Right lobe of liver (tissue), 6 donors: ENCODE results near the gene NXPE4. TPM values are rescaled to one million over a fixed set of nuclear protein-coding genes. Genes with fewer than 3 reads are reported as not detected.
"Not testable (repeated sequence)": the region's sequence is repeated elsewhere in the genome, so short reads cannot be mapped to it uniquely, and the experiment has no call there.

Source experiments
- ATAC-seq, 4 donors: fragments of 200-7000 bp; cut with Tn5 transposase; one replicate each; pipeline ENCODE4 v1.9.1; 2020; ENCODE audit warnings: mild to moderate bottlenecking in 4 of 4, moderate library complexity in 4 of 4
- DNase-seq, 3 donors: peaks; one replicate each; pipeline ENCODE4 v3.0.0-alpha.2; 2020
- H3K27ac ChIP-seq, 3 donors: fragments of 200-600 bp; one replicate each; pipeline ENCODE4 v1.8.0; 2022
- H3K27me3 ChIP-seq, 2 donors: fragments of 200-600 bp; one replicate each; pipeline ENCODE4 v1.8.0; 2022
- H3K36me3 ChIP-seq, 4 donors: fragments of 200-600 bp; sonication (generic) in 1 of 4; one replicate each; pipeline versions ENCODE4 v1.5.1 to v1.8.0; 2017 to 2022; ENCODE audit warnings: control low read depth in 1 of 4
- H3K4me1 ChIP-seq, 4 donors: fragments of 200-600 bp; sonication (generic) in 1 of 4; one replicate each; pipeline versions ENCODE4 v1.5.1 to v1.8.0; 2017 to 2022; ENCODE audit warnings: control low read depth in 1 of 4
- H3K4me3 ChIP-seq, 3 donors: fragments of 200-600 bp; one replicate each; pipeline ENCODE4 v1.8.0; 2022
- H3K9me3 ChIP-seq, 4 donors: fragments of 200-600 bp; sonication (generic) in 1 of 4; one replicate each; pipeline versions ENCODE4 v1.5.1 to v1.8.0; 2017 to 2022; ENCODE audit warnings: control low read depth in 1 of 4
- POLR2A ChIP-seq: fragments of 450-650 bp; IDR thresholded peaks from one replicate; pipeline ENCODE4 v1.6.1; 2017; ENCODE audit warnings: antibody characterized with exemption, mild to moderate bottlenecking
- WGBS: methylation state at CpG from one replicate; pipeline ENCODE4 v1.1.6; 2018; ENCODE audit warnings: low coverage, low lambda C conversion rate; ENCODE audit not compliant: insufficient coverage; ENCODE audit errors: missing lambda C conversion rate; 5-methylcytosine and 5-hydroxymethylcytosine counted together
- intact Hi-C, 2 donors: fragments of 100-400 bp; cut with DNase I; formaldehyde crosslinking; loops; one replicate each; pipeline versions ENCODE4 v1.11.2 to v1.14.1; 2022
- total RNA-seq, 6 experiments: library from RNA; depleted of rRNA in 2 of 6; stranded (reverse); fragments of >200 nt in 2 of 6; fragmentation: NEBNext Ultra II Directional in 3 of 6; extraction: Animal tissue kit (Norgen Biotek cat#: 25700) in 3 of 6; gene quantifications; one replicate each; pipeline versions ENCODE4 v1.1.0 to v1.2.4, GENCODE V29; 2016 to 2023
- TF ChIP-seq, protein P1 (sequence below), 4 donors: fragments of 200-600 bp in 3 of 4; fragments of 450-650 bp in 1 of 4; IDR thresholded peaks; one replicate each; pipeline versions ENCODE4 v1.5.1 to v1.8.0; 2016 to 2022; ENCODE audit warnings: antibody characterized with exemption in 4 of 4, mild to moderate bottlenecking in 2 of 4
- donor health status: DM: no; HTN: yes; CAD: no.
- donor health status: DM: no; HTN: no; CAD: no.
- donor health status: DM: no; HTN: no; CAD: no.
- donor health status: DM: no; HTN: yes; CAD: no.
- donor health status: DM: no; HTN: yes; CAD: no.

NXPE4 gene
- total RNA-seq, 6 experiments from 2014 or later = not detected

DNA sequence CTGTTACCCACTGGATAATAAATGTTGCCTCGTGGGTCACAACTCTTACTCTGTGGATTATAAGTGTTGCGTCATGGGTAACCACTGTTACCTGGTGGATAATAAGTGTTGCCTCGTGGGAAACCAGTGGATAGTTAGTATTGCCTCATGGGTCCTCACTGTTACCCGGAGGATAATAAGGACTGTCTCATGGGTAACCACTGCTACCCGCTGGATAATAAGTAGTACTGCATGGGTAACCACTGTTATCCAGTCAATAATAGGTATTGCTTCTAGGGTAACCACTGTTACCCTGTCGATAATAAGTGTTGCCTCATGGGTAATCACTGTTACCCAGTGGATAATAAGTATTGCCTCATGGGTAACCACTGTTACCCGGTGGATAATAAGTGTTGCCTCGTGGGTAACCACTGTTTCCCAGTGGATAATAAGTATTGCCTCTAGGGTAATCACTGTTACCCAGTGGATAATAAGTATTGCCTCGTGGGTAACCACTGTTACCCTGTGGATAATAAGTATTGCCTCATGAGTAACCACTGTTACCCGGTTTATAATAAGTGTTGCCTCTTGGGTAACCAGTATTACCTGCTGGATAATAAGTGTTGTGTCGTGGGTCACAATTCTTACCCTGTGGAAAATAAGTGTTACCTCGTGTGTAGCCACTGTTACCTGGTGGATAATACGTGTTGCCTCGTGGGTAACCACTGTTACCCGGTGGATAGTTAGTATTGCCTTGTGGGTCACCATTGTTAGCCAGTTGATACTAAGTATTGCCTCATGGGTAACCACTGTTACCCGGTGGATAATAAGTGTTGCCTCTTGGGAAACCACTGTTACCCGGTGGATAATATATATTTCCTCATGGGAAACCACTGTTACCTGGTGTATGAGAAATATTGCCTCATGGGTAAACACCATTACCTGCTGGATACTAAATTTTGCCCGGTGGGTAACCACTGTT is 15.7 kb upstream of the NXPE4 start:
- no peak overlapping the region for H3K27ac ChIP-seq
- no peak for DNase-seq
- H3K36me3 ChIP-seq = no peaks in the 10 kb centered on the region
- peak in 3 of 4 donors; percentile 39 to 59 (median 49) for ATAC-seq
- no peaks in the 10 kb centered on the region for H3K9me3 ChIP-seq
- H3K4me3 ChIP-seq = no peak overlapping the region
- H3K27me3 ChIP-seq = no peaks in the 10 kb centered on the region
- TF ChIP-seq, protein P1, sequence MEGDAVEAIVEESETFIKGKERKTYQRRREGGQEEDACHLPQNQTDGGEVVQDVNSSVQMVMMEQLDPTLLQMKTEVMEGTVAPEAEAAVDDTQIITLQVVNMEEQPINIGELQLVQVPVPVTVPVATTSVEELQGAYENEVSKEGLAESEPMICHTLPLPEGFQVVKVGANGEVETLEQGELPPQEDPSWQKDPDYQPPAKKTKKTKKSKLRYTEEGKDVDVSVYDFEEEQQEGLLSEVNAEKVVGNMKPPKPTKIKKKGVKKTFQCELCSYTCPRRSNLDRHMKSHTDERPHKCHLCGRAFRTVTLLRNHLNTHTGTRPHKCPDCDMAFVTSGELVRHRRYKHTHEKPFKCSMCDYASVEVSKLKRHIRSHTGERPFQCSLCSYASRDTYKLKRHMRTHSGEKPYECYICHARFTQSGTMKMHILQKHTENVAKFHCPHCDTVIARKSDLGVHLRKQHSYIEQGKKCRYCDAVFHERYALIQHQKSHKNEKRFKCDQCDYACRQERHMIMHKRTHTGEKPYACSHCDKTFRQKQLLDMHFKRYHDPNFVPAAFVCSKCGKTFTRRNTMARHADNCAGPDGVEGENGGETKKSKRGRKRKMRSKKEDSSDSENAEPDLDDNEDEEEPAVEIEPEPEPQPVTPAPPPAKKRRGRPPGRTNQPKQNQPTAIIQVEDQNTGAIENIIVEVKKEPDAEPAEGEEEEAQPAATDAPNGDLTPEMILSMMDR (IDR thresholded peaks at IDR 0.05) = peak in 3 of 4 donors; percentile 7 to 30 (median 25)
- TF ChIP-seq POLR2A = no peak
- WGBS = 66% methylated on average over 10 of the region's 18 CpGs
- H3K4me1 ChIP-seq = no peaks in the 10 kb centered on the region
- intact Hi-C loops = no loop called here

DNA sequence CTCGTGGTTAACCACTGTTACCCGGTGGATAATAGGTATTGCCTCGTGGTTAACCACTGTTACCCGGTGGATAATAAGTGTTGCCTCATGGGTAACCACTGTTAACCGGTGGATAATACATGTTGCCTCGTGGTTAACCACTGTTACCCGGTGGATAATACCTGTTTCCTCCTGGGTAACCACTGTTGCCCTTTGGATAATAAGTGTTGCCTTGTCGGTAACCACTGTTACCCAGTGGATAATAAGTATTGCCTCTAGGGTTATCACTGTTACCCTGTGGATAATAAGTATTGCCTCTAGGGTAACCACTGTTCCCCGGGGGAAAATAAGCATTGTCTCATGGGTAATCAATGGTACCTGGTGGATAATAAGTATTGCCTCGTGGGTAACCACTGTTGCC is 15.0 kb upstream of the NXPE4 start:
- DNase-seq (no peak), ATAC-seq (no peak)
- no peak overlapping the region for H3K4me3 ChIP-seq
- no peaks in the 10 kb centered on the region for H3K27me3 ChIP-seq
- TF ChIP-seq, protein P1 (IDR thresholded peaks at IDR 0.05) = no peak
- no peak for TF ChIP-seq POLR2A
- no peak overlapping the region for H3K27ac ChIP-seq
- H3K9me3 ChIP-seq = no peaks in the 10 kb centered on the region
- intact Hi-C loops = no loop called here
- 67% methylated on average over 3 of the region's 10 CpGs for whole genome bisulfite sequencing
- H3K4me1 ChIP-seq = no peaks in the 10 kb centered on the region
- H3K36me3 ChIP-seq = no peaks in the 10 kb centered on the region

- H3K9me3 ChIP-seq = no peaks in the 10 kb centered on the region
- intact Hi-C loops = no loop called here
- 69% methylated on average over 8 of the region's 9 CpGs for WGBS
- no peak overlapping the region for H3K4me3 ChIP-seq
- H3K27ac ChIP-seq = no peak overlapping the region
- H3K36me3 ChIP-seq = no peaks in the 10 kb centered on the region
- no peaks in the 10 kb centered on the region for H3K4me1 ChIP-seq
- no peak for DNase-seq
- H3K27me3 ChIP-seq = no peaks in the 10 kb centered on the region
- ATAC-seq = no peak
- TF ChIP-seq, protein P1 (IDR thresholded peaks at IDR 0.05) = no peak
- TF ChIP-seq POLR2A = no peak
Measured at GRCh38 chr11:114609429-114609828, 13.8 kb upstream of the NXPE4 start.

DNA sequence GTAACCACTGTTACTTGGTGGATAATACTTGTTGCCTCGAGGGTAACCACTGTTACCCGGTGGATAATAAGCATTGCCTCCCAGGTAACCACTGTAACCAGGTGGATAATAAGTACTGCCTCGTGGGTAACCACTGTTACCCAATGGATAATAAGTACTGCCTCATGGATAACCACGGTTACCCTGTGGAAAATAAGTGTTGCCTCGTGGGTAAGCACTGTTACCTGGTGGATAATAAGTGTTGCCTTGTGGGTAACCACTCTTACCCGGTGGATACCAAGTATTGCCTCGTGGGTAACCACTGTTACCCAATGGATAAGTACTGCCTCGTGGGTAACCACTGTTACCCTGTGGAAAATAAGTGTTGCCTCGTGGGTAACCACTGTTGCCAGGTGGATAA is 13.0 kb upstream of the NXPE4 start:
- H3K4me1 ChIP-seq, H3K36me3 ChIP-seq, H3K27me3 ChIP-seq, H3K9me3 ChIP-seq, intact Hi-C loops, H3K4me3 ChIP-seq, H3K27ac ChIP-seq, ATAC-seq, DNase-seq: not testable (repeated sequence)
- WGBS = 41% methylated on average over 5 of the region's 9 CpGs

- H3K4me3 ChIP-seq = no peak overlapping the region
- no peaks in the 10 kb centered on the region for H3K36me3 ChIP-seq
- H3K27ac ChIP-seq = no peak overlapping the region
- no peak for TF ChIP-seq POLR2A
- TF ChIP-seq, protein P1 (IDR thresholded peaks at IDR 0.05) = no peak
- no peaks in the 10 kb centered on the region for H3K4me1 ChIP-seq
- H3K9me3 ChIP-seq = no peaks in the 10 kb centered on the region
- DNase-seq (no peak), ATAC-seq (no peak)
- intact Hi-C loops = no loop called here
- no peaks in the 10 kb centered on the region for H3K27me3 ChIP-seq
- WGBS = 64% methylated on average over 6 of the region's 11 CpGs
Measured at GRCh38 chr11:114607753-114608459, 12.3 kb upstream of the NXPE4 start.

- intact Hi-C loops, H3K27me3 ChIP-seq, ATAC-seq, H3K9me3 ChIP-seq, H3K4me1 ChIP-seq, H3K27ac ChIP-seq, H3K4me3 ChIP-seq, DNase-seq, H3K36me3 ChIP-seq: not testable (repeated sequence)
- 40% methylated on average over 1 of the region's 5 CpGs for WGBS
Measured at GRCh38 chr11:114606802-114607075, 11.2 kb upstream of the NXPE4 start.
